IMR-90 (cell line): ENCODE results near the gene ACAD9. TPM values are rescaled to one million over a fixed set of nuclear protein-coding genes. Genes with fewer than 3 reads are reported as not detected.

Experiments
- ATAC-seq: fragments of 200-7000 bp; cut with Tn5 transposase; 2 replicates; pipeline ENCODE4 v1.9.1; 2020; ENCODE audit warnings: low read depth, mild to moderate bottlenecking, moderate library complexity
- BruUV-seq: library from RNA; stranded (reverse); fragments of 400-500 nt; replicated peaks from 2 replicates; lab custom pipeline; 2021; lab: Mats Ljungman, UMichigan
- CTCF ChIA-PET: fragments of 300-600 bp; formaldehyde crosslinking; extraction: SDS; loops from one replicate; lab custom pipeline; 2021; ENCODE audit warnings: antibody characterized with exemption; lab: Yijun Ruan, JAX
- POLR2A ChIA-PET: fragments of 300-600 bp; sonication (Branson Sonifier 250); formaldehyde crosslinking; loops from one replicate; lab custom pipeline; 2022; ENCODE audit warnings: antibody characterized with exemption; ENCODE audit not compliant: unreplicated experiment; lab: Charles Lee
- DNase-seq: peaks from one replicate; pipeline ENCODE4 v3.0.0; 2013
- H2AFZ ChIP-seq: replicated peaks from 2 replicates; pipeline ENCODE3; 2013; ENCODE audit warnings: low read length, mild to moderate bottlenecking; ENCODE audit not compliant: poor library complexity
- H2AK5ac ChIP-seq: 2 replicates; pipeline ENCODE4 v1.6.1; 2013; ENCODE audit warnings: low read depth, low read length, inconsistent platforms
- H2AK9ac ChIP-seq: replicated peaks from 2 replicates; pipeline ENCODE3; 2013; ENCODE audit warnings: mild to moderate bottlenecking, low read depth, low read length, moderate library complexity; ENCODE audit not compliant: poor library complexity
- H2BK120ac ChIP-seq: 2 replicates; pipeline ENCODE4 v1.6.1; 2013; ENCODE audit warnings: low read depth, low read length, inconsistent platforms
- H2BK15ac ChIP-seq: 3 replicates; pipeline ENCODE4 v1.6.1; 2013; ENCODE audit warnings: low read depth, low read length, inconsistent platforms
- H2BK20ac ChIP-seq: 2 replicates; pipeline ENCODE4 v1.6.1; 2013; ENCODE audit warnings: low read depth, mild to moderate bottlenecking, inconsistent platforms, low read length, moderate library complexity
- H2BK5ac ChIP-seq: 2 replicates; pipeline ENCODE4 v1.6.1; 2013; ENCODE audit warnings: mild to moderate bottlenecking, low read depth, low read length, inconsistent platforms; ENCODE audit not compliant: poor library complexity, severe bottlenecking
- H3K14ac ChIP-seq: replicated peaks from 2 replicates; pipeline ENCODE4 v1.6.1; 2013; ENCODE audit warnings: low read depth, low read length, inconsistent platforms
- H3K18ac ChIP-seq: 2 replicates; pipeline ENCODE4 v1.6.1; 2013; ENCODE audit warnings: low read depth, low read length, control low read depth
- H3K23ac ChIP-seq: 2 replicates; pipeline ENCODE4 v1.6.1; 2013; ENCODE audit warnings: low read depth, low read length, inconsistent platforms
- H3K27ac ChIP-seq: 2 replicates; pipeline ENCODE4 v1.5.1; 2013; ENCODE audit warnings: mild to moderate bottlenecking, control low read depth, low read length; ENCODE audit not compliant: insufficient read depth
- H3K27me3 ChIP-seq: 2 replicates; pipeline ENCODE4 v1.6.1; 2013; ENCODE audit warnings: low read length; ENCODE audit not compliant: control insufficient read depth, insufficient read depth
- H3K36me3 ChIP-seq: 2 replicates; pipeline ENCODE4 v1.6.1; 2013; ENCODE audit warnings: low read length, mixed read lengths; ENCODE audit not compliant: control insufficient read depth, insufficient read depth
- H3K4ac ChIP-seq: 2 replicates; pipeline ENCODE4 v1.6.1; 2013; ENCODE audit warnings: low read depth, low read length, inconsistent platforms
- H3K4me1 ChIP-seq: 2 replicates; pipeline ENCODE4 v1.6.1; 2013; ENCODE audit warnings: low read length, mixed read lengths; ENCODE audit not compliant: control insufficient read depth, insufficient read depth
- H3K4me2 ChIP-seq: 2 replicates; pipeline ENCODE4 v1.6.1; 2013; ENCODE audit warnings: low read depth, mild to moderate bottlenecking, control low read depth, low read length, moderate library complexity
- H3K4me3 ChIP-seq: 2 replicates; pipeline ENCODE4 v1.5.1; 2013; ENCODE audit warnings: low read depth, mild to moderate bottlenecking, control low read depth, low read length, moderate library complexity; ENCODE audit not compliant: insufficient read depth
- H3K56ac ChIP-seq: 2 replicates; pipeline ENCODE4 v1.6.1; 2013; ENCODE audit warnings: low read length, inconsistent platforms; ENCODE audit not compliant: insufficient read depth; ENCODE audit errors: extremely low read depth
- H3K79me1 ChIP-seq, 2 experiments: 2 replicates each; pipeline ENCODE4 v1.6.1; 2013; ENCODE audit warnings: low read length in 2 of 2, inconsistent platforms in 1 of 2, low read depth in 1 of 2
- H3K9ac ChIP-seq: 2 replicates; pipeline ENCODE4 v1.6.1; 2013; ENCODE audit warnings: low read depth, low read length, control low read depth
- H3K9me1 ChIP-seq: 2 replicates; pipeline ENCODE4 v1.6.1; 2013; ENCODE audit warnings: low read length, inconsistent platforms; ENCODE audit not compliant: insufficient read depth
- H3K9me3 ChIP-seq: 2 replicates; pipeline ENCODE4 v1.6.1; 2013; ENCODE audit warnings: low read length; ENCODE audit not compliant: control insufficient read depth, insufficient read depth
- H4K20me1 ChIP-seq: 2 replicates; pipeline ENCODE4 v1.6.1; 2013; ENCODE audit warnings: low read length, inconsistent platforms; ENCODE audit not compliant: insufficient read depth
- H4K5ac ChIP-seq: 2 replicates; pipeline ENCODE4 v1.6.1; 2013; ENCODE audit warnings: mild to moderate bottlenecking, low read depth, low read length, control low read depth
- H4K8ac ChIP-seq, 2 experiments: 2 replicates each; pipeline ENCODE4 v1.6.1; 2013; ENCODE audit warnings: low read depth in 2 of 2, low read length in 2 of 2, control low read depth in 1 of 2, inconsistent platforms in 1 of 2
- H4K91ac ChIP-seq: 2 replicates; pipeline ENCODE4 v1.6.1; 2013; ENCODE audit warnings: low read depth, low read length, inconsistent platforms; ENCODE audit not compliant: insufficient read depth
- CHD1 ChIP-seq: IDR thresholded peaks from 2 replicates; pipeline ENCODE4 v1.6.1; 2012; ENCODE audit warnings: low read depth, low read length, improper control_type of control experiment
- MAFK ChIP-seq: IDR thresholded peaks from 2 replicates; pipeline ENCODE4 v1.6.1; 2012; ENCODE audit warnings: low read depth, low read length, improper control_type of control experiment
- MXI1 ChIP-seq: IDR thresholded peaks from 2 replicates; pipeline ENCODE4 v1.6.1; 2012; ENCODE audit warnings: low read depth, mild to moderate bottlenecking, low read length, moderate library complexity, borderline replicate concordance
- NFE2L2 ChIP-seq: fragments of 150-350 bp; IDR thresholded peaks from 2 replicates; pipeline ENCODE4 v1.6.1; 2016; ENCODE audit warnings: low read depth, mild to moderate bottlenecking, low read length
- WGBS, 2 experiments: methylation state at CpG; one replicate each; pipeline versions ENCODE4 v1.1.5 to v1.1.7; 2013; ENCODE audit warnings: missing lambda C conversion rate in 2 of 2; ENCODE audit not compliant: insufficient read length in 1 of 2; ENCODE audit errors: extremely low coverage in 2 of 2; 5-methylcytosine and 5-hydroxymethylcytosine counted together
- dilution Hi-C: fragments of 300-500 bp; cut with HindIII; formaldehyde crosslinking; loops from one replicate; pipeline ENCODE4 v1.14.3; 2018; ENCODE audit warnings: low sequenced_read_pairs; ENCODE audit not compliant: unreplicated experiment
- in situ Hi-C: fragments of 300-500 bp; cut with MboI; formaldehyde crosslinking; loops from 3 replicates; pipeline ENCODE4 v1.14.3; 2019; ENCODE audit warnings: low sequenced_read_pairs, inconsistent platforms, mixed read lengths
- intact Hi-C: fragments of 100-400 bp; cut with micrococcal nuclease; formaldehyde crosslinking; loops from 2 replicates; pipeline ENCODE4 v1.10.0; 2022
- polyA plus RNA-seq, 3 experiments: library from polyadenylated mRNA; depleted of rRNA; stranded (reverse); fragments of >200 nt; gene quantifications; 2 replicates each; pipeline ENCODE4 v1.2.3, GENCODE V29; 2012; ENCODE audit warnings: low replicate concordance in 1 of 3
- total RNA-seq: library from RNA; depleted of rRNA; stranded (reverse); fragments of >200 nt; gene quantifications from 2 replicates; pipeline ENCODE4 v1.2.3, GENCODE V29; 2012

ACAD9 gene
- total and polyA plus RNA-seq, 2 of the 4 experiments (the other 2 are of a cell fraction) = 31.2 to 41.3 TPM

GRCh38 chr3:128867200-128868125 is 12.0 kb upstream of the ACAD9 start:
- intact Hi-C loops (no loop called here), dilution Hi-C loops (no loop called here), in situ Hi-C loops (no loop called here)
- Histone ChIP-seq H4K8ac (no peak overlapping the region), H3K36me3 (no peaks in the 10 kb centered on the region), H3K9me3 (no peaks in the 10 kb centered on the region), H3K4ac (no peak overlapping the region), H2AFZ (no peak overlapping the region), H3K56ac (no peak overlapping the region), H3K4me2 (no peak overlapping the region), H3K27ac (no peak overlapping the region), H2AK5ac (no peak overlapping the region), H3K79me1 (no peaks in the 10 kb centered on the region), H4K5ac (no peak overlapping the region), H2BK15ac (no peak overlapping the region), H3K27me3 (no peaks in the 10 kb centered on the region), H4K91ac (no peak overlapping the region), H3K18ac (no peak overlapping the region), H2BK5ac (no peak overlapping the region), H3K4me1 (no peaks in the 10 kb centered on the region), H3K4me3 (no peak overlapping the region), H2AK9ac (no peak overlapping the region), H3K14ac (no peak overlapping the region), H2BK20ac (no peak overlapping the region), H2BK120ac (no peak overlapping the region), H3K23ac (no peak overlapping the region), H4K20me1 (no peaks in the 10 kb centered on the region), H3K9me1 (no peaks in the 10 kb centered on the region), H3K9ac (no peak overlapping the region)
- WGBS, 2 experiments = 86% methylated on average over 1 of the region's 4 CpGs; no CpG with 5 or more reads in 1 of the 2 experiments
- ATAC-seq (no peak), DNase-seq (no peak)
- TF ChIP-seq NFE2L2 (peak; percentile 47; the same call in 1 of the 2 replicates), MAFK (peak; percentile 96), MXI1 (no peak), CHD1 (no peak)
- ChIA-PET CTCF (interaction anchor here (0.5 kb wide), 2 partner anchors 103 to 762 kb away, joined by 3 read pairs; no protein-coding TSS in a partner anchor), POLR2A (no interaction called here)
- no TSS peak for BruUV-seq
